Measurements from ENCODE around the gene CREBRF. TPM values are rescaled to one million over a fixed set of nuclear protein-coding genes. Genes with fewer than 3 reads are reported as not detected.

The CREBRF gene
- total and polyA plus RNA-seq, 2 experiments from 2014 or later: 2.0 to 3.5 TPM

DNA sequence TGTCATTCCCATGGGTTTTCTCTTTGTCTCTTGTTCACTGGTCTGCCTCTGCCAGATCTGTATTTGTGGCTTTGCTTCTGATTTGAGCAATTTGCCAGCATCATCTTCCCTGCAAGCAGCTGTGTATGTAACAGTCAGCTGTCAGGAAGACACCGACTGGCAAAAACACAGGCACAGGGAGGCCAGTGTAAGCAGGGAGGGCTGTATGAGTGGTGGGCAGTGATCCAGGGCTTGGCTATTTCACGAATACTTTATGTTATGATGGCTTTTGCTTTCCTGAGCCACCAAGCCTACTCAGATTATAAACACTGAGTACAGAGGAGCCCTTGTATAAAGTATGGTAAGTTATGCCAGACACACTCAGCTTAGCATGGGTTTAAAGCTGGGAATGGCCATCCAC, 99.8 kb downstream of the CREBRF start:
- H3K36me3 Mint-ChIP-seq (ENCODE audit: low read depth): peaks cover 27% of the 10 kb centered on the region
- H3K4me1 ChIP-seq (ENCODE audit: insufficient read depth): no peaks in the 10 kb centered on the region
- no peaks in the 10 kb centered on the region for H3K4me1 Mint-ChIP-seq
- H3K9me3 Mint-ChIP-seq: no peaks in the 10 kb centered on the region; the same call in 2 of the 3 replicates
- no peak overlapping the region for H3K4me3 ChIP-seq
- H3K4me2 ChIP-seq: no peak overlapping the region
- H2AFZ ChIP-seq: no peak overlapping the region
- no peaks in the 10 kb centered on the region for H3K9me2 ChIP-seq (ENCODE audit: insufficient read depth)
- H3K79me2 ChIP-seq (replicated peaks; ENCODE audit: insufficient read depth): no peaks in the 10 kb centered on the region
- no peaks in the 10 kb centered on the region for H3K27me3 ChIP-seq (ENCODE audit: insufficient read depth)
- ATAC-seq (no peak), DNase-seq (ENCODE audit: low spot score) (no peak)
- TF ChIP-seq, protein P1, sequence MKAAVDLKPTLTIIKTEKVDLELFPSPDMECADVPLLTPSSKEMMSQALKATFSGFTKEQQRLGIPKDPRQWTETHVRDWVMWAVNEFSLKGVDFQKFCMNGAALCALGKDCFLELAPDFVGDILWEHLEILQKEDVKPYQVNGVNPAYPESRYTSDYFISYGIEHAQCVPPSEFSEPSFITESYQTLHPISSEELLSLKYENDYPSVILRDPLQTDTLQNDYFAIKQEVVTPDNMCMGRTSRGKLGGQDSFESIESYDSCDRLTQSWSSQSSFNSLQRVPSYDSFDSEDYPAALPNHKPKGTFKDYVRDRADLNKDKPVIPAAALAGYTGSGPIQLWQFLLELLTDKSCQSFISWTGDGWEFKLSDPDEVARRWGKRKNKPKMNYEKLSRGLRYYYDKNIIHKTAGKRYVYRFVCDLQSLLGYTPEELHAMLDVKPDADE (IDR thresholded peaks at IDR 0.05): no peak
- TF ChIP-seq, protein P2, sequence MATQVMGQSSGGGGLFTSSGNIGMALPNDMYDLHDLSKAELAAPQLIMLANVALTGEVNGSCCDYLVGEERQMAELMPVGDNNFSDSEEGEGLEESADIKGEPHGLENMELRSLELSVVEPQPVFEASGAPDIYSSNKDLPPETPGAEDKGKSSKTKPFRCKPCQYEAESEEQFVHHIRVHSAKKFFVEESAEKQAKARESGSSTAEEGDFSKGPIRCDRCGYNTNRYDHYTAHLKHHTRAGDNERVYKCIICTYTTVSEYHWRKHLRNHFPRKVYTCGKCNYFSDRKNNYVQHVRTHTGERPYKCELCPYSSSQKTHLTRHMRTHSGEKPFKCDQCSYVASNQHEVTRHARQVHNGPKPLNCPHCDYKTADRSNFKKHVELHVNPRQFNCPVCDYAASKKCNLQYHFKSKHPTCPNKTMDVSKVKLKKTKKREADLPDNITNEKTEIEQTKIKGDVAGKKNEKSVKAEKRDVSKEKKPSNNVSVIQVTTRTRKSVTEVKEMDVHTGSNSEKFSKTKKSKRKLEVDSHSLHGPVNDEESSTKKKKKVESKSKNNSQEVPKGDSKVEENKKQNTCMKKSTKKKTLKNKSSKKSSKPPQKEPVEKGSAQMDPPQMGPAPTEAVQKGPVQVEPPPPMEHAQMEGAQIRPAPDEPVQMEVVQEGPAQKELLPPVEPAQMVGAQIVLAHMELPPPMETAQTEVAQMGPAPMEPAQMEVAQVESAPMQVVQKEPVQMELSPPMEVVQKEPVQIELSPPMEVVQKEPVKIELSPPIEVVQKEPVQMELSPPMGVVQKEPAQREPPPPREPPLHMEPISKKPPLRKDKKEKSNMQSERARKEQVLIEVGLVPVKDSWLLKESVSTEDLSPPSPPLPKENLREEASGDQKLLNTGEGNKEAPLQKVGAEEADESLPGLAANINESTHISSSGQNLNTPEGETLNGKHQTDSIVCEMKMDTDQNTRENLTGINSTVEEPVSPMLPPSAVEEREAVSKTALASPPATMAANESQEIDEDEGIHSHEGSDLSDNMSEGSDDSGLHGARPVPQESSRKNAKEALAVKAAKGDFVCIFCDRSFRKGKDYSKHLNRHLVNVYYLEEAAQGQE (IDR thresholded peaks at IDR 0.05; ENCODE audit: unreplicated experiment): no peak
- TF ChIP-seq STAT1 (IDR thresholded peaks at IDR 0.05; ENCODE audit: unreplicated experiment) (no peak), EZH2phosphoT487 (IDR thresholded peaks at IDR 0.05; ENCODE audit: unreplicated experiment) (no peak), ZNF114 (CRISPR knock-in tag; IDR thresholded peaks at IDR 0.05) (no peak), JUNB (IDR thresholded peaks at IDR 0.05; ENCODE audit: unreplicated experiment) (no peak), NANOG (IDR thresholded peaks at IDR 0.05; ENCODE audit: borderline replicate concordance) (no peak)
- TF ChIP-seq, protein P3, sequence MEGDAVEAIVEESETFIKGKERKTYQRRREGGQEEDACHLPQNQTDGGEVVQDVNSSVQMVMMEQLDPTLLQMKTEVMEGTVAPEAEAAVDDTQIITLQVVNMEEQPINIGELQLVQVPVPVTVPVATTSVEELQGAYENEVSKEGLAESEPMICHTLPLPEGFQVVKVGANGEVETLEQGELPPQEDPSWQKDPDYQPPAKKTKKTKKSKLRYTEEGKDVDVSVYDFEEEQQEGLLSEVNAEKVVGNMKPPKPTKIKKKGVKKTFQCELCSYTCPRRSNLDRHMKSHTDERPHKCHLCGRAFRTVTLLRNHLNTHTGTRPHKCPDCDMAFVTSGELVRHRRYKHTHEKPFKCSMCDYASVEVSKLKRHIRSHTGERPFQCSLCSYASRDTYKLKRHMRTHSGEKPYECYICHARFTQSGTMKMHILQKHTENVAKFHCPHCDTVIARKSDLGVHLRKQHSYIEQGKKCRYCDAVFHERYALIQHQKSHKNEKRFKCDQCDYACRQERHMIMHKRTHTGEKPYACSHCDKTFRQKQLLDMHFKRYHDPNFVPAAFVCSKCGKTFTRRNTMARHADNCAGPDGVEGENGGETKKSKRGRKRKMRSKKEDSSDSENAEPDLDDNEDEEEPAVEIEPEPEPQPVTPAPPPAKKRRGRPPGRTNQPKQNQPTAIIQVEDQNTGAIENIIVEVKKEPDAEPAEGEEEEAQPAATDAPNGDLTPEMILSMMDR (conservative IDR thresholded peaks at IDR 0.05; ENCODE audit: low read depth in 2 of 2): no peak
- peaks cover 7% of the 10 kb centered on the region; the same call in 1 of the 2 replicates for H3K36me3 ChIP-seq (ENCODE audit: insufficient read depth)
- H3K27ac ChIP-seq (ENCODE audit: low read depth): no peak overlapping the region
- no peaks in the 10 kb centered on the region for H3F3A ChIP-seq (replicated peaks; ENCODE audit: low read depth)
- H3K27me3 Mint-ChIP-seq (ENCODE audit: insufficient read depth, low read depth, poor library complexity): peaks cover 2% of the 10 kb centered on the region
- 0 out of 2 replicates have a peak, but pooled peaks cover 3% of the 10 kb centered on the region for H4K20me1 ChIP-seq (replicated peaks; ENCODE audit: insufficient read depth)
- no peak overlapping the region for H3K4me3 Mint-ChIP-seq
- H3K27ac Mint-ChIP-seq: no peak overlapping the region

DNA sequence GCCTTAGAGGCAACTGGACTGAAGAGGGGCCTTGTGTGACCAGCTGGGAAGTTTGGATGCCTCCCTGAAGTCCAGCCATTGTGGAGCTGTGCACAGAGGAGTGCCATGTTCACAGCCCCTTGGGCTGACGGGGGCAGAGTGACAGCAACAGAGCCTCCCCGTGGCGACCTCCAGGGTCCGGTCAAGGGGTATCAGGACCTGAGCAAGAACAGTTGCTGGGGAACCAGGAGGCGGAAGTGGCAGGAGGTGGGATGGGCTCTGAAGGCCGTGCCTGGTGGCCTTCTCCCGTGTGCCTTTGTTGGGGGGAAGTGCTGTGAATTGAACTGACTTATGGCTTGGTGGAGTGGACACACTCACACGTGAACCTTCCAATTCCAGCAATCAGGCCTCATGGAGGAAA, 102.2 kb downstream of the CREBRF start:
- no peak overlapping the region for H3K27ac ChIP-seq (ENCODE audit: low read depth)
- H3K9me2 ChIP-seq (ENCODE audit: insufficient read depth): no peaks in the 10 kb centered on the region
- H3K4me3 Mint-ChIP-seq: no peak overlapping the region
- no peak overlapping the region for H3K27ac Mint-ChIP-seq
- H3K27me3 ChIP-seq (ENCODE audit: insufficient read depth): no peaks in the 10 kb centered on the region
- H3K4me1 Mint-ChIP-seq: no peaks in the 10 kb centered on the region
- no peaks in the 10 kb centered on the region for H3F3A ChIP-seq (replicated peaks; ENCODE audit: low read depth)
- peaks cover 23% of the 10 kb centered on the region for H3K36me3 Mint-ChIP-seq (ENCODE audit: low read depth)
- H3K9me3 Mint-ChIP-seq: no peaks in the 10 kb centered on the region
- ATAC-seq (no peak), DNase-seq (ENCODE audit: low spot score) (no peak)
- no peak overlapping the region for H2AFZ ChIP-seq
- 0 out of 2 replicates have a peak, but pooled peaks cover 4% of the 10 kb centered on the region for H4K20me1 ChIP-seq (replicated peaks; ENCODE audit: insufficient read depth)
- H3K36me3 ChIP-seq (ENCODE audit: insufficient read depth): peaks cover 7% of the 10 kb centered on the region; the same call in 1 of the 2 replicates
- no peak overlapping the region for H3K4me3 ChIP-seq
- no peaks in the 10 kb centered on the region for H3K79me2 ChIP-seq (replicated peaks; ENCODE audit: insufficient read depth)
- TF ChIP-seq EZH2 (IDR thresholded peaks at IDR 0.05; ENCODE audit: low read depth, unreplicated experiment) (no peak), ZNF331 (CRISPR knock-in tag; IDR thresholded peaks at IDR 0.05; ENCODE audit: low read depth) (no peak), EZH2phosphoT487 (IDR thresholded peaks at IDR 0.05; ENCODE audit: unreplicated experiment) (no peak)
- TF ChIP-seq, protein P2 (IDR thresholded peaks at IDR 0.05; ENCODE audit: unreplicated experiment): no peak
- peaks cover 6% of the 10 kb centered on the region for H3K27me3 Mint-ChIP-seq (ENCODE audit: insufficient read depth, low read depth, poor library complexity)
- no peak overlapping the region for H3K4me2 ChIP-seq
- H3K4me1 ChIP-seq (ENCODE audit: insufficient read depth): no peaks in the 10 kb centered on the region
